ENCODE measurements around the gene USP30.
"Not testable (repeated sequence)": the region's sequence is repeated elsewhere in the genome, so short reads cannot be mapped to it uniquely, and the experiment has no call there.

USP30 gene

GRCh38 chr12:109053382-109054123 lies 1.2 kb downstream of the USP30 start:
- DNase-seq (ENCODE audit: low read depth, low spot score) = no peak
- in situ Hi-C loops (cut with HindIII; ENCODE audit: low sequenced_read_pairs) = no loop called here
- TF ChIP-seq CTCF (IDR thresholded peaks at IDR 0.05; ENCODE audit: low read depth, low read length) = no peak
- peak overlapping the region; percentile 93 for H3K4me3 ChIP-seq (ENCODE audit: low read depth, low read length)

- H3K4me3 ChIP-seq (ENCODE audit: low read depth, low read length); DNase-seq (ENCODE audit: low read depth, low spot score); in situ Hi-C loops (cut with HindIII; ENCODE audit: low sequenced_read_pairs): not testable (repeated sequence)
Measured at GRCh38 chr12:109054124-109054513, 1.7 kb downstream of the USP30 start.

- no peak for DNase-seq (ENCODE audit: low read depth, low spot score)
- H3K4me3 ChIP-seq (ENCODE audit: low read depth, low read length) = no peak overlapping the region
- no peak for TF ChIP-seq CTCF (IDR thresholded peaks at IDR 0.05; ENCODE audit: low read depth, low read length)
- in situ Hi-C loops (cut with HindIII; ENCODE audit: low sequenced_read_pairs) = no loop called here
Measured at GRCh38 chr12:109054520-109054919, 2.1 kb downstream of the USP30 start.

- H3K4me3 ChIP-seq (ENCODE audit: low read depth, low read length) = no peak overlapping the region
- DNase-seq (ENCODE audit: low read depth, low spot score) = no peak
- in situ Hi-C loops (cut with HindIII; ENCODE audit: low sequenced_read_pairs) = no loop called here
- TF ChIP-seq CTCF (IDR thresholded peaks at IDR 0.05; ENCODE audit: low read depth, low read length) = no peak
Measured at GRCh38 chr12:109056891-109057290, 4.5 kb downstream of the USP30 start.

- in situ Hi-C loops (cut with HindIII; ENCODE audit: low sequenced_read_pairs) = no loop called here
- H3K4me3 ChIP-seq (ENCODE audit: low read depth, low read length) = no peak overlapping the region
- no peak for DNase-seq (ENCODE audit: low read depth, low spot score)
- no peak for TF ChIP-seq CTCF (IDR thresholded peaks at IDR 0.05; ENCODE audit: low read depth, low read length)
Measured at GRCh38 chr12:109057376-109057775, 5.0 kb downstream of the USP30 start.

- in situ Hi-C loops (cut with HindIII; ENCODE audit: low sequenced_read_pairs) = no loop called here
- no peak for DNase-seq (ENCODE audit: low read depth, low spot score)
- no peak overlapping the region for H3K4me3 ChIP-seq (ENCODE audit: low read depth, low read length)
- no peak for TF ChIP-seq CTCF (IDR thresholded peaks at IDR 0.05; ENCODE audit: low read depth, low read length)
Measured at GRCh38 chr12:109058773-109059172, 6.4 kb downstream of the USP30 start.

- TF ChIP-seq CTCF (IDR thresholded peaks at IDR 0.05; ENCODE audit: low read depth, low read length) = no peak
- in situ Hi-C loops (cut with HindIII; ENCODE audit: low sequenced_read_pairs) = no loop called here
- H3K4me3 ChIP-seq (ENCODE audit: low read depth, low read length) = no peak overlapping the region
Measured at GRCh38 chr12:109064143-109064542, 11.8 kb downstream of the USP30 start.

More at GRCh38 chr12:109064143-109064542, 11.8 kb downstream of the USP30 start:
- no peak for DNase-seq (ENCODE audit: low read depth, low spot score)
